GM12872 (cell line): ENCODE results near the gene TRAF3.

Source experiments
- TF ChIP-seq, protein P1 (sequence below): IDR thresholded peaks from 3 replicates; pipeline ENCODE4 v1.5.1; 2011; ENCODE audit warnings: low read depth, mild to moderate bottlenecking, low read length, moderate library complexity; ENCODE audit not compliant: insufficient read depth

Gene TRAF3

GRCh38 chr14:102746634-102747438 lies 30.4 kb upstream of the TRAF3 start:
- TF ChIP-seq, protein P1, sequence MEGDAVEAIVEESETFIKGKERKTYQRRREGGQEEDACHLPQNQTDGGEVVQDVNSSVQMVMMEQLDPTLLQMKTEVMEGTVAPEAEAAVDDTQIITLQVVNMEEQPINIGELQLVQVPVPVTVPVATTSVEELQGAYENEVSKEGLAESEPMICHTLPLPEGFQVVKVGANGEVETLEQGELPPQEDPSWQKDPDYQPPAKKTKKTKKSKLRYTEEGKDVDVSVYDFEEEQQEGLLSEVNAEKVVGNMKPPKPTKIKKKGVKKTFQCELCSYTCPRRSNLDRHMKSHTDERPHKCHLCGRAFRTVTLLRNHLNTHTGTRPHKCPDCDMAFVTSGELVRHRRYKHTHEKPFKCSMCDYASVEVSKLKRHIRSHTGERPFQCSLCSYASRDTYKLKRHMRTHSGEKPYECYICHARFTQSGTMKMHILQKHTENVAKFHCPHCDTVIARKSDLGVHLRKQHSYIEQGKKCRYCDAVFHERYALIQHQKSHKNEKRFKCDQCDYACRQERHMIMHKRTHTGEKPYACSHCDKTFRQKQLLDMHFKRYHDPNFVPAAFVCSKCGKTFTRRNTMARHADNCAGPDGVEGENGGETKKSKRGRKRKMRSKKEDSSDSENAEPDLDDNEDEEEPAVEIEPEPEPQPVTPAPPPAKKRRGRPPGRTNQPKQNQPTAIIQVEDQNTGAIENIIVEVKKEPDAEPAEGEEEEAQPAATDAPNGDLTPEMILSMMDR = no peak

DNA sequence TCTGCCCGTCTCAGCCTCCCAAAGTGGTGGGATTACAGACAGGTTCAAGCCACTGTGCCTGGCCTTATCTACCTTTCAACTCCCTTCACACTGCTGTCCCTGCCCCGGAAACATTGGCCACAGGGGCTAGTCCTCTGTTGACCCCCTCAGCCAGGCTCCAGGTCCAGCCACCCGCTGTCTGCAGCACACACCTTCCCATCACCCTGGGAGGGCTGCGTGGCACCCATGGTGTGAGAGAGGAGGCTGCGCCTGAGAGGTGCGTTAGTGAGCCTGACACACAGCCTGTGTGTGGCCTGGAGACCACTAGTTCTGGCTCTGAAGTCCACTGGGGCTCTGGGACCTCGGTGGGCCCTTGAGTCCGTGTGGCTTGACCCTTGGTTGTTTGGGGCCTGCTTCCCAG lies 28.4 kb upstream of the TRAF3 start:
- TF ChIP-seq, protein P1 = no peak

DNA sequence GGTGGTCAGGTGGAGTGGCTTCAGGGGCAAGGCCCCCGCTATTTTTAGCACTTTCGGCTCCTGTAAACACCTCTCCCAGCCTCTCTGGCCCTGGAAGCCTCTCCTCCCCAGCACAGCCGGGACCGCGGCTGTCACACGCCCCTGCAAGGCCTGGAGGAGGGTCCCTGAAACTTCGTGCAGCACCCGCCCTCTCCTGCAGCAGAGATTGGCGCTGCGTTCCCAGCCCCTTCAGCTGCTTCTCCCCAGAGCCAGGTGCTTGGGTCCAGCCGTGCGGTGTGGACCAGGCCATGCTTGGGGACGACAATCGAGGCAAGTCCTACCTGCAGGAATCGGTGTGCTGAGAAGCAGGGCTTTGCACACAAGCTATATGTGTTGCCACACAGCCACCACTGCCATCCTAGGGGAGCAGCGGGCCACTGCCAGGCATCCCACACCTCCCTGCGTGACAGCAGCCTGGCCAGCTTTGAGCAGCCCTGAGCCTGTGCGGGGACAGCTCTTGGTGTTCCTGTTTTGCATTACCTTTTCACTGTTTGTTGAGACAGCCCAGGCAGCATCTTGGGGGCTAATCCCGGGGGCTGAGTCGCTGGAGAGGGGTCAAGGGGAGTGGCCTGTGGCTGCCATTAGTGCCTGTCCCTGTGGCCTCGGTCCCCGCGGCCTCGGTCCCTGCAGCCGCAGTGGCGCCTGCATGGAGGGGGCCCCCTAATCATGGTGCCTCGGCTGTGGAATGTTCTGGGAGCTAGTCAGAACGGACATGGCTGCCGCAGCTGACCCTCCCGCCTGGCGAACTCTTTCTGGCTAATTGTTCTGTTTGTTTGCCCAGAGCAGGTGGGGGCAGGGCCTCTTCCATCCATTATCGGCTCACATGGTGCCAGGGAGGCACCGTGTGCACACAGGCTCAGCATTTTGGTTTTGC lies 27.6 kb upstream of the TRAF3 start:
- TF ChIP-seq, protein P1 = no peak

DNA sequence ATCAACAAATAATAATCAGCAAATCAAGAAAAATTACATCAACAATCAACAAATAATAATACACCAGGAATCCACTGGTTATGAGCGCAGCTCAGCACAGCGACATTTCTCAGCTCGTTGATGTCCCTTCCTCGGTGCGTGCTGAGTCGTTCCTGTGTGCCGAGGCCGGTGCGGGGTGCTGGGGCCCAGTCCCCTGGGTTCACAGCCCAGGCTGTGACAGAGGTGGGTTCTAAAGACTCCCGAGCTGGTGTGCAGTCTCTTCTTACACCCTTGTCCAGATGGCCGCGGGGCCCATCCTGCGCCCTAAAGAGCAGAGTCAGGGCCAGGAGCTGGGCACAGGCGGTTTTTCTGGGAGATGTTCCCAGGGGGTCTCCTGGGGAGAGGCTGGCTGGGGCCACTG lies 26.9 kb upstream of the TRAF3 start:
- TF ChIP-seq, protein P1 = no peak

DNA sequence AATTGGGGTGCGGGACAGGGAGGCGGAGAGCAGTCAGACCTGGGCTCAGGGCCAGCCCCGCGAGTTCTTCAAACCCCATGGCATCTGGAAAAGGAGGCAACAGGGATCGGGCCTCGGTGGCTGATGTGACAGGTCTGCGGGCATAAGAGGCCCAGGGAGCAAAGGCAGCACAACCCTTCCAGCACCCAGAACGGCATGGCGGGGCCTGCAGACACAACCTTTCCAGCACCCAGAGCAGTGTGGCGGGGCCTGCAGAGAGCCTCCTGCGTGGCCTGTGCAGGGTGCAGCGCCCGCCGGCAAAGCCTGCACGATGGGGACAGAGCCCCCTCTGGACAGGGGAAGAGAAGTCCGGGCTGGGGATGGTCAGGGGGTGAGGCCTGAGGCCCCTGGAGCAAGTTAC lies 26.2 kb upstream of the TRAF3 start:
- TF ChIP-seq, protein P1 = no peak

- TF ChIP-seq, protein P1 = no peak
Measured at GRCh38 chr14:102752239-102752847, 24.9 kb upstream of the TRAF3 start.
